K562 (cell line): ENCODE results near the gene EIF3K. TPM values are rescaled to one million over a fixed set of nuclear protein-coding genes. Genes with fewer than 3 reads are reported as not detected.

Experiments
- ATAC-seq: fragments of 200-7000 bp; cut with Tn5 transposase; 3 replicates; pipeline ENCODE4 v1.9.1; 2020; ENCODE audit warnings: moderate library complexity
- BruUV-seq: library from RNA; stranded (reverse); fragments of 400-500 nt; replicated peaks from 2 replicates; lab custom pipeline; 2021; lab: Mats Ljungman, UMichigan
- CTCF ChIA-PET: fragments of 300-600 bp; formaldehyde crosslinking; extraction: SDS; loops from one replicate; lab custom pipeline; 2021; ENCODE audit warnings: low intra/inter-chr PET ratio; lab: Yijun Ruan, JAX
- POLR2A ChIA-PET: fragments of 300-600, 350-650 bp; sonication (Branson Sonifier 250); formaldehyde crosslinking; extraction: SDS; loops from one replicate; lab custom pipeline; 2021; ENCODE audit warnings: antibody characterized with exemption, inconsistent platforms; lab: Yijun Ruan, JAX
- DNase-seq, 4 experiments: peaks; one replicate each; pipeline versions ENCODE4 v3.0.0 to v3.0.0-alpha.2; 2011 to 2018; ENCODE audit warnings: low spot score in 3 of 4, mixed read lengths in 3 of 4; ENCODE audit errors: extremely low read depth in 1 of 4
- FAIRE-seq: peaks from 2 replicates; lab custom pipeline; 2011; peaks lifted over from hg19 to GRCh38; lab: Jason Lieb, UNC
- H2AFZ ChIP-seq: 2 replicates; pipeline ENCODE4 v1.6.0; 2011; ENCODE audit warnings: low read depth, low read length, control low read depth, inconsistent platforms
- H3K27ac ChIP-seq: fragments of 200-600 bp; 3 replicates; pipeline ENCODE4 v1.8.0; 2011; ENCODE audit warnings: low read depth, mild to moderate bottlenecking, control low read depth, inconsistent platforms, low read length, moderate library complexity, mixed read lengths; ENCODE audit errors: extremely low read depth
- H3K27me3 ChIP-seq, 2 experiments: fragments of 300-600 bp in 1 of 2; 2 replicates in 1 of 2; 3 replicates in 1 of 2; pipeline versions ENCODE4 v1.6.0 to v1.8.0; 2011; ENCODE audit warnings: inconsistent platforms in 2 of 2, low read length in 2 of 2, mild to moderate bottlenecking in 1 of 2, mixed read lengths in 1 of 2, moderate library complexity in 1 of 2; ENCODE audit not compliant: control insufficient read depth in 2 of 2, insufficient read depth in 2 of 2
- H3K36me3 ChIP-seq: fragments of 300-600 bp; 3 replicates; pipeline ENCODE4 v1.8.0; 2011; ENCODE audit warnings: mild to moderate bottlenecking, low read length, inconsistent platforms; ENCODE audit not compliant: control insufficient read depth, insufficient read depth
- H3K4me1 ChIP-seq, 2 experiments: fragments of 200-600 bp in 1 of 2; replicated peaks in 1 of 2; 2 replicates in 1 of 2; 3 replicates in 1 of 2; pipeline versions ENCODE4 v1.5.1 to v1.8.0; 2011; ENCODE audit warnings: inconsistent platforms in 2 of 2, low read length in 2 of 2, mild to moderate bottlenecking in 1 of 2, mixed read lengths in 1 of 2, moderate library complexity in 1 of 2; ENCODE audit not compliant: control insufficient read depth in 2 of 2, insufficient read depth in 2 of 2
- H3K4me2 ChIP-seq: 2 replicates; pipeline ENCODE4 v1.6.1; 2011; ENCODE audit warnings: low read length, control low read depth, inconsistent platforms, mixed read lengths; ENCODE audit not compliant: insufficient read depth
- H3K4me3 ChIP-seq: fragments of 200-600 bp; sonication (generic), shearing (Covaris generic); 2 replicates; pipeline ENCODE4 v1.5.1; 2016; ENCODE audit warnings: control low read depth, inconsistent platforms
- H3K79me2 ChIP-seq: fragments of 200-600 bp; 3 replicates; pipeline ENCODE4 v1.8.0; 2011; ENCODE audit warnings: low read length, inconsistent platforms; ENCODE audit not compliant: control insufficient read depth, insufficient read depth
- H3K9ac ChIP-seq, 2 experiments: 2 replicates each; pipeline versions ENCODE4 v1.6.0 to v1.6.1; 2011; ENCODE audit warnings: low read depth in 2 of 2, low read length in 2 of 2, control low read depth in 1 of 2, inconsistent platforms in 1 of 2, mild to moderate bottlenecking in 1 of 2, mixed read lengths in 1 of 2; ENCODE audit not compliant: insufficient read depth in 1 of 2
- H3K9me1 ChIP-seq: one replicate; pipeline ENCODE4 v1.6.0; 2011; ENCODE audit warnings: inconsistent platforms, mild to moderate bottlenecking, low read length, moderate library complexity; ENCODE audit not compliant: control insufficient read depth, insufficient read depth
- H3K9me3 ChIP-seq: replicated peaks from 2 replicates; pipeline ENCODE4 v1.5.1; 2011; ENCODE audit warnings: low read depth, low read length, inconsistent platforms; ENCODE audit not compliant: control insufficient read depth, insufficient read depth
- H4K20me1 ChIP-seq: replicated peaks from 2 replicates; pipeline ENCODE4 v1.6.1; 2011; ENCODE audit warnings: low read length, inconsistent platforms, mixed read lengths; ENCODE audit not compliant: control insufficient read depth, insufficient read depth
- CC2D1A ChIP-seq: fragments of 450-650 bp; IDR thresholded peaks from 2 replicates; pipeline ENCODE4 v1.6.1; 2017; ENCODE audit warnings: mild to moderate bottlenecking
- ETV6 ChIP-seq, 3 experiments: fragments of 150-350 bp in 1 of 3; sonication (generic) in 1 of 3; formaldehyde crosslinking in 1 of 3; IDR thresholded peaks; 2 replicates each; pipeline versions ENCODE4 v1.6.1 to v1.8.0; 2014 to 2022; ENCODE audit warnings: borderline replicate concordance in 2 of 3, low read depth in 2 of 3, antibody characterized with exemption in 1 of 3, low read length in 1 of 3, mild to moderate bottlenecking in 1 of 3, missing genetic modification reagents in 1 of 3
- MAZ ChIP-seq, 2 experiments: fragments of 450-650 bp in 1 of 2; sonication (generic) in 1 of 2; formaldehyde crosslinking; IDR thresholded peaks in 1 of 2; conservative IDR thresholded peaks in 1 of 2; 2 replicates each; pipeline versions ENCODE4 v1.4.0 to v1.5.0; 2020; ENCODE audit warnings: mild to moderate bottlenecking in 1 of 2, missing genetic modification reagents in 1 of 2
- NR2C2 ChIP-seq, 2 experiments: fragments of 200-800 bp in 1 of 2; sonication (Bioruptor generic) in 1 of 2; sonication (generic) in 1 of 2; formaldehyde crosslinking in 1 of 2; IDR thresholded peaks; 2 replicates each; pipeline versions ENCODE4 v1.6.1 to v1.8.0; 2016 to 2022; ENCODE audit warnings: mild to moderate bottlenecking in 1 of 2, missing compliant biosample characterization in 1 of 2, missing genetic modification characterization in 1 of 2, missing genetic modification reagents in 1 of 2
- RAD21 ChIP-seq, 2 experiments: fragments of 250-450 bp in 1 of 2; fragments of 450-650 bp in 1 of 2; sonication (Bioruptor Pico) in 1 of 2; formaldehyde crosslinking in 1 of 2; IDR thresholded peaks in 1 of 2; conservative IDR thresholded peaks in 1 of 2; 2 replicates each; pipeline versions ENCODE4 v1.4.0 to v1.8.0; 2020 to 2022; ENCODE audit warnings: mild to moderate bottlenecking in 2 of 2, moderate library complexity in 1 of 2
- SUPT5H ChIP-seq: fragments of 450-650 bp; IDR thresholded peaks from 2 replicates; pipeline ENCODE4 v1.6.1; 2016
- TEAD1 ChIP-seq, 2 experiments: fragments of 450-650 bp in 1 of 2; sonication (generic) in 1 of 2; formaldehyde crosslinking; IDR thresholded peaks; 2 replicates each; pipeline versions ENCODE4 v1.4.0 to v1.8.0; 2020 to 2022; ENCODE audit warnings: mild to moderate bottlenecking in 2 of 2, missing genetic modification reagents in 1 of 2
- ZBTB8A ChIP-seq: fragments of 450-650 bp; IDR thresholded peaks from 2 replicates; pipeline ENCODE4 v1.6.1; 2018; ENCODE audit warnings: mild to moderate bottlenecking, moderate library complexity; ENCODE audit not compliant: partially characterized antibody
- ZNF197 ChIP-seq: fragments of 200-800 bp; sonication (Bioruptor generic); IDR thresholded peaks from 2 replicates; pipeline ENCODE4 v1.6.1; 2016; ENCODE audit warnings: low read depth, missing genetic modification characterization, missing compliant biosample characterization
- ZSCAN32 ChIP-seq: fragments of 450-650 bp; formaldehyde crosslinking; IDR thresholded peaks from 2 replicates; pipeline ENCODE4 v1.4.0; 2020; ENCODE audit warnings: mild to moderate bottlenecking, moderate library complexity
- whole genome bisulfite sequencing: fragments of 100-300 bp; shearing (Covaris generic); methylation state at CpG from one replicate; pipeline ENCODE4 v1.1.6; 2016; ENCODE audit warnings: low coverage, mixed read lengths; ENCODE audit not compliant: insufficient coverage; ENCODE audit errors: missing lambda C conversion rate; 5-methylcytosine and 5-hydroxymethylcytosine counted together
- in situ Hi-C: fragments of 300-500 bp; cut with MboI; formaldehyde crosslinking; loops from 4 replicates; pipeline ENCODE4 v1.15.0; 2018; ENCODE audit warnings: inconsistent platforms, mixed read lengths
- intact Hi-C: fragments of 100-400 bp; cut with micrococcal nuclease; formaldehyde crosslinking; loops from 2 replicates; pipeline ENCODE4 v1.14.2; 2022
- polyA plus RNA-seq, 8 experiments: library from polyadenylated mRNA; depleted of rRNA in 4 of 8; stranded (reverse) in 5 of 8; unstranded in 3 of 8; fragments of >200 nt; fragmentation: Nextera tagmentation in 2 of 8; fragmentation: Illumina TruSeq in 1 of 8; extraction: Ambion mirVana in 2 of 8; extraction: Trizol in 1 of 8; gene quantifications; 2 replicates each; pipeline versions ENCODE4 v1.2.1 to v1.2.3, GENCODE V29; 2011 to 2014; ENCODE audit warnings: inconsistent platforms in 1 of 8, missing spikeins in 1 of 8
- total RNA-seq, 7 experiments: library from RNA; depleted of rRNA in 6 of 7; stranded (reverse); fragments of >200 nt in 6 of 7; fragmentation: Illumina TruSeq in 2 of 7; extraction: Trizol in 2 of 7; gene quantifications; 2 replicates each; pipeline versions ENCODE4 v1.2.1 to v1.2.3, GENCODE V29; 2011 to 2021; ENCODE audit warnings: low replicate concordance in 1 of 7
- TF ChIP-seq, protein P1 (sequence below): fragments of 200-800 bp; sonication (Bioruptor generic); IDR thresholded peaks from 2 replicates; pipeline ENCODE4 v1.6.1; 2017; ENCODE audit warnings: missing genetic modification characterization, missing compliant biosample characterization
- TF ChIP-seq, protein P2 (sequence below): sonication (generic); formaldehyde crosslinking; IDR thresholded peaks from 2 replicates; pipeline ENCODE4 v1.8.0; 2022; ENCODE audit warnings: missing genetic modification reagents, mild to moderate bottlenecking, moderate library complexity, borderline replicate concordance
- TF ChIP-seq, protein P3 (sequence below), 3 experiments: IDR thresholded peaks in 2 of 3; conservative IDR thresholded peaks in 1 of 3; 2 replicates each; pipeline ENCODE4 v1.5.1; 2011 to 2012; ENCODE audit warnings: low read length in 3 of 3, mild to moderate bottlenecking in 3 of 3, control low read depth in 2 of 3, improper control_type of control experiment in 1 of 3, inconsistent platforms in 1 of 3, low read depth in 1 of 3, mixed read lengths in 1 of 3, moderate library complexity in 1 of 3; ENCODE audit not compliant: insufficient read depth in 2 of 3

The EIF3K gene
- total and polyA plus RNA-seq, 9 of the 15 experiments (the other 6 are each of a cell fraction or from before 2014, with no cell fraction given), result 387 to 1,827 (median 733) TPM

DNA sequence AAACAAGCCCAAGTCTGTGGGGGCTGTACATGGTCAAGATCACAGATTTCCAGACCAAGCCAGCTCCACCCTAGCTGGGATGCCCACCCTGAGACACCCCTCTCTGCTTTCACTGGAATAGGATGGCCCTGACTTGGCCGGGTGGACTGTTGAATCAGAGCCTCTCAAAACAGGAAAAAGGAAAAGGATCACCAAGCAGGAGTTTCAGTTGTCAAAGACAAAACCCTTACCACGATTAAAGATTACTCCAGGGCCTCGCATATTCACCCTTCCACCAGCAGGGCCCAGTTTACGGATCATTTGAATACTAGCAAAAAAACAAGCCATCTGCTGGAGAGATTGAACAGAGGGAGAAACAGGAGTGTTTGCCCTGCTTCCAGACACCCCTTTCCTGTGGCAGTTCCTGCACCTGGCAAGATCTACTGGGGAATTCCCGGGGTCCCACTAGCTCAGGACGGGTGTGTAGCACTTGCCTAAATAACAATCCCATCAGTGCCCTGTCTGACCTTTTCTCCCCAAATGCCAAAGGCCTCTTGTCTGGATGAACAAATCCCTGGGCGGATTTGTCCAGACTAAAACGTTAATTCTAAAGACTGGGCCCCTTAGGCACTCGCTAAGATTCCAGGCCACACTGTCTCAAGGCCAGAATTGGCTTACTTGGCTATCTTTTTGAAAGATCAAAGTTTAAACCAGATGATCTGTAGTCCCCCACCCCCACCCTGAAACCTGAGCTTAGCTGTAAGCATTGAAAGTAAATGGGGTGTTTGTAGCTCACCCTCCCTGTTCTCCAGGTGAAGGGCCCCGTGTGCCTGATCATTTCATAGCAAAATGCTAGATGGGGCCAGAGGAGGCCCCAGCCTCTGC is 66.9 kb downstream of the EIF3K start:
- Histone ChIP-seq H4K20me1 (peaks cover 14% of the 10 kb centered on the region; the same call in 1 of the 2 replicates), H3K4me2 (peak overlapping the region; percentile 55), H3K79me2 (peaks cover 100% of the 10 kb centered on the region), H3K9me1 (no peaks in the 10 kb centered on the region), H3K27ac (peak overlapping the region; percentile 98), H2AFZ (no peak overlapping the region), H3K27me3 (no peaks in the 10 kb centered on the region), H3K4me3 (no peak overlapping the region), H3K36me3 (peaks cover 61% of the 10 kb centered on the region), H3K9me3 (peaks cover 7% of the 10 kb centered on the region), H3K4me1 (peaks cover 76 to 80% of the 10 kb centered on the region in 2 experiments), H3K9ac (peak overlapping the region; percentile 59 to 88; a peak in 3 of 4 replicates)
- ATAC-seq (peak; percentile 59), DNase-seq (peak in 3 of 4 experiments; percentile 24 to 57 (median 44)), FAIRE-seq (peak; percentile 37)
- ChIA-PET POLR2A (interaction anchor here (0.6 to 1.2 kb wide), 4 partner anchors 10 to 116 kb away, joined by 3 to 5 read pairs (median 3); no protein-coding TSS in a partner anchor), CTCF (no interaction called here)
- intact Hi-C loops, result loop anchor here (5.0 kb wide), 1 partner anchor 34 kb away; no protein-coding TSS in a partner anchor
- BruUV-seq, result no TSS peak
- in situ Hi-C loops, result no loop called here
- 15% methylated on average over 10 of the region's 10 CpGs for WGBS
- no peak for TF ChIP-seq CC2D1A
- TF ChIP-seq MAZ (CRISPR knock-in tag; conservative IDR thresholded peaks at IDR 0.05 in 1 of 2, IDR thresholded peaks at IDR 0.05 in 1 of 2), result peak in 1 of 2 experiments; percentile 27; a peak in 1 of 4 replicates
- TF ChIP-seq, protein P1, sequence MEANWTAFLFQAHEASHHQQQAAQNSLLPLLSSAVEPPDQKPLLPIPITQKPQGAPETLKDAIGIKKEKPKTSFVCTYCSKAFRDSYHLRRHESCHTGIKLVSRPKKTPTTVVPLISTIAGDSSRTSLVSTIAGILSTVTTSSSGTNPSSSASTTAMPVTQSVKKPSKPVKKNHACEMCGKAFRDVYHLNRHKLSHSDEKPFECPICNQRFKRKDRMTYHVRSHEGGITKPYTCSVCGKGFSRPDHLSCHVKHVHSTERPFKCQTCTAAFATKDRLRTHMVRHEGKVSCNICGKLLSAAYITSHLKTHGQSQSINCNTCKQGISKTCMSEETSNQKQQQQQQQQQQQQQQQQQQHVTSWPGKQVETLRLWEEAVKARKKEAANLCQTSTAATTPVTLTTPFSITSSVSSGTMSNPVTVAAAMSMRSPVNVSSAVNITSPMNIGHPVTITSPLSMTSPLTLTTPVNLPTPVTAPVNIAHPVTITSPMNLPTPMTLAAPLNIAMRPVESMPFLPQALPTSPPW (CRISPR knock-in tag), result peak; percentile 18; the same call in 1 of the 2 replicates
- TF ChIP-seq RAD21 (CRISPR knock-in tag; conservative IDR thresholded peaks at IDR 0.05 in 1 of 2, IDR thresholded peaks at IDR 0.05 in 1 of 2), result 0 out of 4 replicates have a peak, but pooled peaks of 1 of the 2 experiments have one; percentile 10
- TF ChIP-seq TEAD1 (CRISPR knock-in tag; IDR thresholded peaks at IDR 0.05), result peak in 1 of 2 experiments; percentile 37; a peak in 1 of 4 replicates
- TF ChIP-seq, protein P2, sequence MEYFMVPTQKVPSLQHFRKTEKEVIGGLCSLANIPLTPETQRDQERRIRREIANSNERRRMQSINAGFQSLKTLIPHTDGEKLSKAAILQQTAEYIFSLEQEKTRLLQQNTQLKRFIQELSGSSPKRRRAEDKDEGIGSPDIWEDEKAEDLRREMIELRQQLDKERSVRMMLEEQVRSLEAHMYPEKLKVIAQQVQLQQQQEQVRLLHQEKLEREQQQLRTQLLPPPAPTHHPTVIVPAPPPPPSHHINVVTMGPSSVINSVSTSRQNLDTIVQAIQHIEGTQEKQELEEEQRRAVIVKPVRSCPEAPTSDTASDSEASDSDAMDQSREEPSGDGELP (CRISPR knock-in tag), result peak; percentile 20; the same call in 1 of the 2 replicates
- no peak for TF ChIP-seq NR2C2 (CRISPR knock-in tag; IDR thresholded peaks at IDR 0.05)
- TF ChIP-seq NR2C2 (tag; IDR thresholded peaks at IDR 0.05), result peak; percentile 38; the same call in 1 of the 2 replicates
- 0 out of 4 replicates have a peak, but pooled peaks of 1 of the 2 experiments have one; percentile 9 for TF ChIP-seq ETV6 (IDR thresholded peaks at IDR 0.05; ENCODE audit: borderline replicate concordance in 1 of 2, low read depth in 2 of 2, low read length in 1 of 2)
- no peak for TF ChIP-seq ETV6 (CRISPR knock-in tag; IDR thresholded peaks at IDR 0.05; ENCODE audit: borderline replicate concordance)
- no peak for TF ChIP-seq ZBTB8A
- TF ChIP-seq, protein P3, sequence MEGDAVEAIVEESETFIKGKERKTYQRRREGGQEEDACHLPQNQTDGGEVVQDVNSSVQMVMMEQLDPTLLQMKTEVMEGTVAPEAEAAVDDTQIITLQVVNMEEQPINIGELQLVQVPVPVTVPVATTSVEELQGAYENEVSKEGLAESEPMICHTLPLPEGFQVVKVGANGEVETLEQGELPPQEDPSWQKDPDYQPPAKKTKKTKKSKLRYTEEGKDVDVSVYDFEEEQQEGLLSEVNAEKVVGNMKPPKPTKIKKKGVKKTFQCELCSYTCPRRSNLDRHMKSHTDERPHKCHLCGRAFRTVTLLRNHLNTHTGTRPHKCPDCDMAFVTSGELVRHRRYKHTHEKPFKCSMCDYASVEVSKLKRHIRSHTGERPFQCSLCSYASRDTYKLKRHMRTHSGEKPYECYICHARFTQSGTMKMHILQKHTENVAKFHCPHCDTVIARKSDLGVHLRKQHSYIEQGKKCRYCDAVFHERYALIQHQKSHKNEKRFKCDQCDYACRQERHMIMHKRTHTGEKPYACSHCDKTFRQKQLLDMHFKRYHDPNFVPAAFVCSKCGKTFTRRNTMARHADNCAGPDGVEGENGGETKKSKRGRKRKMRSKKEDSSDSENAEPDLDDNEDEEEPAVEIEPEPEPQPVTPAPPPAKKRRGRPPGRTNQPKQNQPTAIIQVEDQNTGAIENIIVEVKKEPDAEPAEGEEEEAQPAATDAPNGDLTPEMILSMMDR (IDR thresholded peaks at IDR 0.05 in 2 of 3, conservative IDR thresholded peaks at IDR 0.05 in 1 of 3; ENCODE audit: insufficient read depth in 2 of 3, low read depth in 1 of 3, low read length in 3 of 3), result peak; percentile 60 to 96 (median 60)
- TF ChIP-seq ZNF197 (CRISPR knock-in tag), result peak; percentile 75; the same call in 1 of the 2 replicates
- no peak for TF ChIP-seq ZSCAN32 (CRISPR knock-in tag)
- TF ChIP-seq SUPT5H, result no peak
